Activated CD4-positive, alpha-beta T cell treated with anti-CD3 and anti-CD28 coated beads for 36 hours (primary cell): ENCODE data around the gene HLA-DMB. TPM values are rescaled to one million over a fixed set of nuclear protein-coding genes. Genes with fewer than 3 reads are reported as not detected.
A peak's percentile ranks its signal among the peaks of the same experiment; 100 is the strongest.

Source experiments
- ATAC-seq: fragments of 200-7000 bp; cut with Tn5 transposase; one replicate; pipeline ENCODE4 v1.10.0; 2021; ENCODE audit warnings: mild to moderate bottlenecking, moderate library complexity
- CTCF ChIA-PET: fragments of 350-600 bp; sonication (Branson Sonifier 250); formaldehyde crosslinking; loops from one replicate; lab custom pipeline; 2021; ENCODE audit warnings: antibody characterized with exemption; lab: Charles Lee
- POLR2A ChIA-PET: fragments of 350-600 bp; sonication (Branson Sonifier 250); formaldehyde crosslinking; loops from one replicate; lab custom pipeline; 2021; ENCODE audit warnings: antibody characterized with exemption, inconsistent platforms; lab: Charles Lee
- DNase-seq: peaks from one replicate; pipeline ENCODE4 v3.0.0-alpha.2; 2020
- H3K27ac Mint-ChIP-seq: one replicate; pipeline ENCODE4 v1.8.0; 2021; ENCODE audit warnings: mixed read lengths
- H3K27me3 Mint-ChIP-seq: one replicate; pipeline ENCODE4 v1.8.0; 2021; ENCODE audit warnings: mixed read lengths
- H3K36me3 Mint-ChIP-seq: one replicate; pipeline ENCODE4 v1.8.0; 2021; ENCODE audit warnings: low read depth, mixed read lengths
- H3K4me1 Mint-ChIP-seq: one replicate; pipeline ENCODE4 v1.8.0; 2021; ENCODE audit warnings: mixed read lengths
- H3K4me3 Mint-ChIP-seq: one replicate; pipeline ENCODE4 v1.8.0; 2021; ENCODE audit warnings: mild to moderate bottlenecking, moderate library complexity, mixed read lengths
- H3K9me3 Mint-ChIP-seq: one replicate; pipeline ENCODE4 v1.8.0; 2021; ENCODE audit warnings: low read depth, mixed read lengths
- intact Hi-C, 2 experiments: fragments of 100-400 bp; cut with DNase I in 1 of 2; cut with micrococcal nuclease in 1 of 2; formaldehyde crosslinking; loops; one replicate each; pipeline versions ENCODE4 v1.14.2 to v1.15.1; 2022 to 2024; cut with DNase I, micrococcal nuclease
- total RNA-seq, 2 experiments: library from RNA; stranded (reverse); gene quantifications; one replicate each; pipeline ENCODE4 v1.2.3, GENCODE V29; 2021

Gene HLA-DMB
- total RNA-seq, 2 experiments from 2014 or later, result 1.9 to 2.3 TPM

DNA sequence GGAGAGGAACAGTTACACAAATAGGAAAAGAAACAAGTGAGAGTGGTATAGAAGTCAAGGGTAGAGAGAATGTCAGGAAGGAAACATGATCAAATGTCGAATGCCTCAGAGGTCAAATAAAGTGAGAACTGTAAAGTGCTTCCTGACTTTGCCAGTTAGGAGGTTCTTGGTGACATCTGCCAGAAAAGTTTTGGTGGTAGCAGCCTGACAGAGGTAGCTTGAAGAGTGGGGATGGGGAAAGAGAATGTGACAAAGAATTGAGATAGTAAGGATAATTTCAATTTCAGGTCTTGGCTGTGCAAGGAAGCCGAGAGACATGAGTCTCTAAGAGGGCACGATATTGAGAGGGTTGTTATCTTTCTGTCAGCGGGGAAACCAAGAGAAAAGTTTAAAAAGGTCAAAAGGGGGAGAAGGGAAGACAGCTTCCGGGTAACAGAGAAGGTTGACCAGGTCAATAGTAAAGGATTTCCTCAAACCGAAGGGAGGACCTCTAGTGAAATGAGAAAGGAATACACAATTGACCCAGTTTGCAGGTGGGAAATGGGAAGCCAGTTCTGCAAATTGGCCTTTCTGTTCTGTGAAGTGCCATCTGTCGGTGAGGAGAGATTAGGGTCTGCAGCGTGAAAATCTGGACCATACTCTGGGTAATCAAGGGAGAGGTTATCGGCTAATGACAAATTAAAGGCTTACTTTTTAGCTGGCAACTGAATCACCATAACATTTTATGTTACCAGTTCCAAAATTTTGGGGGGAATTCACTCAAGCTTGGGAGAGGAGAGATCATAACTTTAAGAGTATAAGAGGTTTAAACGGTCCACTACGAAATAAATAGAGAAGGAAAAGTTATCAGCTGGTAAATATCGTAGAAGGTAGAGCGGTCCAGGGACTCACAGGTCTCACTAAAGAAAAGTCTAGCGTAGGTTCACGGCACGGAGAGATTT, 26.6 kb upstream of the HLA-DMB start:
- ChIA-PET CTCF (interaction anchor here (0.6 to 13.4 kb wide), 20 partner anchors 10 to 281 kb away, joined by 3 to 197 read pairs (median 4); partner anchors contain the start of genes HLA-DMA, HLA-DMB and TAP2), POLR2A (interaction anchor here (0.6 to 7.6 kb wide), 6 partner anchors 11 to 818 kb away, joined by 3 to 71 read pairs (median 4); partner anchors contain the start of gene HLA-DMB)
- intact Hi-C loops, result loop anchor here (1.0 to 5.0 kb wide), 13 partner anchors 14 to 424 kb away; partner anchors contain the start of genes HLA-DMA (in 2 of the 2), HLA-DMB (in 2 of the 2), KIFC1 (in 1 of the 2) and PSMB9 (in 1 of the 2)
- Mint-ChIP-seq H3K9me3 (no peaks in the 10 kb centered on the region), H3K4me1 (peaks cover 36% of the 10 kb centered on the region), H3K27ac (peak overlapping the region; percentile 97), H3K36me3 (peaks cover 32% of the 10 kb centered on the region), H3K4me3 (peak overlapping the region; percentile 98), H3K27me3 (no peaks in the 10 kb centered on the region)
- DNase-seq (peak; percentile 51), ATAC-seq (no peak)

DNA sequence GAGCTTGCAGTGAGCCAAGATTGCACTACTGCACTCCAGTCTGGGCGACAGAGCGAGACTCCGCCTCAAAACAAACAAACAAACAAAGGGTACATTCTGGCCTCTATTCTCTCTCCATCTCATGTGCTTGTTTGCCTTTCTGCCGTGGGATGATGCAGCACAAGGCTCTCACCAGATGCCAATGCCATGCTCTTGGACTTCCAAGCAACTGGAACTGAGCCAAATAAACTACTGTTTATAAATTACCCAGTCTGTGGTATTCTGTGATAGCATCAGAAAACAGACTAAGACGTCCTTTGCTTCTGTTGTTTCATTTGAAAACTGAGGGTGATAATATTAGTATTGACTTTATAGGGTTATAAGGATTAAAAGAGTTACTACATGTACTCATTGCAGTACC, 23.9 kb upstream of the HLA-DMB start:
- no peak overlapping the region for H3K4me3 Mint-ChIP-seq
- ChIA-PET POLR2A (no interaction called here), CTCF (interaction anchor here (1.2 to 12.6 kb wide), 6 partner anchors 11 to 93 kb away, joined by 3 to 172 read pairs (median 14); partner anchors contain the start of gene HLA-DMA)
- intact Hi-C loops, result loop anchor here (5.0 kb wide), 1 partner anchor 32 kb away; no protein-coding TSS in a partner anchor
- H3K4me1 Mint-ChIP-seq, result peaks cover 49% of the 10 kb centered on the region
- no peaks in the 10 kb centered on the region for H3K27me3 Mint-ChIP-seq
- ATAC-seq, result no peak
- peak overlapping the region; percentile 44 for H3K27ac Mint-ChIP-seq
- peaks cover 11% of the 10 kb centered on the region for H3K36me3 Mint-ChIP-seq
- DNase-seq, result no peak
- H3K9me3 Mint-ChIP-seq, result no peaks in the 10 kb centered on the region

DNA sequence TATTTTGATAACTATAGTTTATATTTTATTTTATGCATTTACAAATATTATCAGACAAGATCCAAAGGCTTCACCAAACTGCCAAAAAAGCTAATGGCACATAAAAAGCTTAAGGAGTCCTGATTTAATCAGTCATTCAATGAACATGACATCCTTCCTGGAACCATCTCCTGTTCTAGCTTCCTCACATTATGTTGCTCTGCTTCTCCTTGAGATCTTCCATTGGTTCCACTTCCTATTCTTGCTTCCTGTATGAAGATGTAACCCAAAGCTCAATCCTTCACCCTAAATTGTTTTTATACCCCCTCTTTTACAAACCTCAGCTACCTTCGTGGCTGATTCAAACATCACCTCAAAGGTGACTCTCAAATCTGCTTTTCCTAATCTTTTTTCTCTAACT, 23.0 kb upstream of the HLA-DMB start:
- POLR2A ChIA-PET, result interaction anchor here (0.6 to 1.1 kb wide), 2 partner anchors 8 kb away, joined by 3 to 4 read pairs; no protein-coding TSS in a partner anchor
- H3K9me3 Mint-ChIP-seq, result no peaks in the 10 kb centered on the region
- intact Hi-C loops, result no loop called here
- no peak for DNase-seq
- H3K4me1 Mint-ChIP-seq, result peaks cover 51% of the 10 kb centered on the region
- peaks cover 7% of the 10 kb centered on the region for H3K36me3 Mint-ChIP-seq
- H3K4me3 Mint-ChIP-seq, result no peak overlapping the region
- ATAC-seq, result no peak
- H3K27ac Mint-ChIP-seq, result no peak overlapping the region
- H3K27me3 Mint-ChIP-seq, result no peaks in the 10 kb centered on the region
- CTCF ChIA-PET, result interaction anchor here (0.7 to 4.1 kb wide), 8 partner anchors 10 to 1134 kb away, joined by 3 to 49 read pairs (median 5); partner anchors contain the start of gene HLA-DMA

DNA sequence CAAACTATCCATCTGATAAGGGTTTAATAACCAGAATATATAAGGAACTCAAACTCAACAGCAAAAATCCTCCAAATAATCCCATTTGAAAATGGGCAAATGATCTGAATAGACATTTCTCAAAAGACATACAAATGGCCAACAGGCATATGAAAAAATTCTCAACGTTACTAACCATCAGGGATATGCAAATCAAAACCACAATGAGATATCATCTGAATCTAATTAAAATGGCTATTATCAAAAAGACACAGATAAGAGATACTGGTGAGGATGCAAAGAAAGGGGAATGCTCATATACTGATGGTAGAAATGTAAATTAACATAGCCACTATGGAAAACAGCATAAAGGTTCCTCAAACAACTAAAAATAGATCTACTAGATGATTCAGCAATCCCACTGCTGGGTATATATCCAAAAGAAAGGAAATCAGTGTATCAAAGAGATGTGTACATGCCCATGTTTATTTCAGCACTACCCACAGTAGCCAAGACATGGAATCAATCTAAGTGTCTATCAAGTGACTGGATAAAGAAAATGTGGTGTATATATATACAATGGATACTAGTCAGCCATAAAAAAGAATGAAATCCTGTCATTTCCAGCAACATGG, 21.5 kb upstream of the HLA-DMB start:
- Mint-ChIP-seq H3K36me3 (peaks cover 7% of the 10 kb centered on the region), H3K4me1 (peaks cover 50% of the 10 kb centered on the region), H3K27me3 (no peaks in the 10 kb centered on the region), H3K27ac (no peak overlapping the region), H3K4me3 (no peak overlapping the region), H3K9me3 (no peaks in the 10 kb centered on the region)
- intact Hi-C loops, result no loop called here
- no peak for DNase-seq
- ChIA-PET CTCF (interaction anchor here (0.6 to 4.1 kb wide), 10 partner anchors 9 to 124 kb away, joined by 3 to 49 read pairs (median 4); partner anchors contain the start of genes HLA-DMA and TAP2), POLR2A (interaction anchor here (0.6 kb wide), 1 partner anchor 21 kb away, joined by 3 read pairs; no protein-coding TSS in a partner anchor)
- no peak for ATAC-seq

DNA sequence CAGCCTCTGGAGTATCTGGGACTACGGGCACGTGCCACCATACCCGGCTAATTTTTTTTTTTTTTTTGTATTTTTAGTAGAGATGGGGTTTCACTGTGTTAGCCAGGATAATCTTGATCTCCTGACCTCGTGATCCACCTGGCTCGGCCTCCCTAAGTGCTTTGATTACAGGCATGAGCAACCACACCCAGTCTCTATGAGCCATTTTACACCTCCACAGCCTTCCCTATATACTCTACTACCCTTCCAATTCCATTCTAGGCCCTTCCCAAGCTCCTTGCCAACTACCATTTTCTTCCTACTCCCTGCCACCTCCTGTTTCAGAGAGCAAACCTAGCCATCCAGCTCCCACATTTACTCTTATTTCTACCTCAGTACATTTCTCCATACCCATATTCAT, 19.7 kb upstream of the HLA-DMB start:
- ChIA-PET CTCF (interaction anchor here (1.4 kb wide), 1 partner anchor 13 kb away, joined by 3 read pairs; no protein-coding TSS in a partner anchor), POLR2A (no interaction called here)
- Mint-ChIP-seq H3K36me3 (peaks cover 7% of the 10 kb centered on the region), H3K4me1 (peaks cover 37% of the 10 kb centered on the region), H3K27me3 (no peaks in the 10 kb centered on the region), H3K27ac (no peak overlapping the region), H3K9me3 (no peaks in the 10 kb centered on the region), H3K4me3 (no peak overlapping the region)
- DNase-seq (no peak), ATAC-seq (no peak)
- intact Hi-C loops, result no loop called here

DNA sequence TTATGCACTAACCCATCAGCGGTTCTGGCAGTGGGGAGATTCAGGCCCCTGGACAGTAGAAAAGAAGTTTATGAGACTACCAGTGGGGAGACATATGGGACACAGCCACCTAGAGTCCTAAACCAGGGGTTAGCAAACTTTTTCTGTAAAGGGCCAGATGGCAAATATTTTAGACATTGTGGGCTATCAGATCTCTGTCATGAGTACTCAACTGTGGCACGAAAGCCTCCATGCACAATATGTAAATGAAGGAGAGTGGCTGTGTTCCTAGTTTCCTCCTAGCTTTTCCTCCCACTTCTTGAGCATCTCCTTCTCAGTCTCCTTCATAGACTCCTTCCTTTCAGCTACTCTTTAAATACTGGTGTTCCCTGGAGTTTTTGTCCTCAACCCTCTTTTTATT, 15.3 kb upstream of the HLA-DMB start:
- Mint-ChIP-seq H3K36me3 (no peaks in the 10 kb centered on the region), H3K27ac (no peak overlapping the region), H3K9me3 (no peaks in the 10 kb centered on the region), H3K4me1 (peaks cover 41% of the 10 kb centered on the region), H3K27me3 (no peaks in the 10 kb centered on the region), H3K4me3 (no peak overlapping the region)
- no peak for ATAC-seq
- intact Hi-C loops, result no loop called here
- DNase-seq, result no peak
- ChIA-PET CTCF (interaction anchor here (0.6 to 10.4 kb wide), 10 partner anchors 9 to 168 kb away, joined by 3 to 197 read pairs (median 4); partner anchors contain the start of genes BRD2, HLA-DMB and TAP1), POLR2A (interaction anchor here (0.6 to 4.2 kb wide), 3 partner anchors 8 to 111 kb away, joined by 3 to 83 read pairs (median 6); no protein-coding TSS in a partner anchor)

DNA sequence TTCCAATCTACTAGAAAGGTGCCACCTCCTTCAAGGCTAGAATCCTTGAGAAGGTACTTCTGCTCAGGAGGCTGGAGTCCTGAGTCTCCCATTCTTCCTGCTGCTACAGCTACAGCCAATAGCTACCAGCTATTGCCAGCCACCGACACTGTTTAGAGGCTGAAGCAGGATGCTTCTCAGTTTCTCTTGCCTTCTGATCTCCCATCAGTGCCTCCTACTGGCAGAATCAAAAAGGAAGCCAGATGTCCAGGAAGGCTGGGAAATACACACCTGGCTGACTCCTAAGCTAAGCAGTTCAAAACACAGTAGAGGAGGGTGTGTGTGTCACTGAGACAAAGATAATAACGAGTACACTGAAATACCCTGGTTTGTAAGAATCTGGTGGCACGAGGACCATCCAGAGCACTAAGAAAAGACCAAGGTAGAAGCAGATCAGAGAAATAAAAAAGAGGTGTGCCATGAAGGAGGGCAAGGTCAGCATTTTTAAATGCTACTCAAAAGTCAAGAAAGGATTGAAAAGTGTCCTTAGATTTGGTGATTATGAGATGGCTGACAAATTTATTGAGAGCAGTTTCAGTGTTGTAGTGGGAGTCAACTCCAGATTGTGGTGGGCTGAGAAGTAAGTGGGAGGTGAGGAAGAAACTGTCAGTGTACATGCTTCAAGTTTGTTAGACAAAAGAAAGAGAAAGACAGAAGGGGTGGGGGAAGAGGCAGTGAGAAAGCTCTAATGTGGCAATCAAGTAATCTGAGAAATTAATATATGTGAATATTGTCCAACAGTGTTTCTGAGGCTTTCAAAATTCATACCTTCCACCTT, 14.4 kb upstream of the HLA-DMB start:
- POLR2A ChIA-PET, result interaction anchor here (0.6 to 4.2 kb wide), 5 partner anchors 14 to 55 kb away, joined by 3 to 83 read pairs (median 8); no protein-coding TSS in a partner anchor
- Mint-ChIP-seq H3K27me3 (no peaks in the 10 kb centered on the region), H3K36me3 (no peaks in the 10 kb centered on the region), H3K27ac (peak overlapping the region; percentile 7), H3K4me1 (peaks cover 41% of the 10 kb centered on the region), H3K9me3 (no peaks in the 10 kb centered on the region), H3K4me3 (no peak overlapping the region)
- ATAC-seq (peak; percentile 31), DNase-seq (peak; percentile 55)
- intact Hi-C loops, result no loop called here
- CTCF ChIA-PET, result interaction anchor here (0.6 to 10.4 kb wide), 20 partner anchors 8 to 268 kb away, joined by 3 to 197 read pairs (median 10); partner anchors contain the start of genes BRD2, HLA-DMB, PSMB9 and TAP1

DNA sequence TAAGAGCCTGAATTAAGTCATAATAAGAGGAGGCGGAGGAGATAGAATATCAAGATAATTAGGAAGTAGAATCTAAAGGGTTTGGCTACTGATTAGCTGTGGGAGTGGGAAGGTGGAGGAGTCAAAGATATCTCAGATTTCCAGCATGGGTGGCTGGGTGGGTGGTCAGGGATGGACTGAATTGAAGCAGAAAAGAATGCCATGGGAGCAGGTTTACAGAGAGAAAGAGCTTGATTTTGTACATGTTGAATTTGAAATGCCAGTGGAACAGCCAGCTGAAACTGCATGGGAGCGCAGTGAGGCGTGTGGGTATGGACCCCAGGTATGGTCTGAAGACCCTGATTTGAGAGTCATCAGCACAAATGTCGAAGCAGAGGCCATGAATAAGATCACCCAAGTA, 13.4 kb upstream of the HLA-DMB start:
- intact Hi-C loops, result no loop called here
- ATAC-seq (no peak), DNase-seq (no peak)
- peaks cover 46% of the 10 kb centered on the region for H3K4me1 Mint-ChIP-seq
- H3K4me3 Mint-ChIP-seq, result no peak overlapping the region
- no peak overlapping the region for H3K27ac Mint-ChIP-seq
- CTCF ChIA-PET, result interaction anchor here (0.6 to 10.4 kb wide), 25 partner anchors 9 to 267 kb away, joined by 3 to 197 read pairs (median 8); partner anchors contain the start of genes BRD2, HLA-DMB, PSMB9 and TAP1
- H3K9me3 Mint-ChIP-seq, result no peaks in the 10 kb centered on the region
- POLR2A ChIA-PET, result interaction anchor here (0.6 to 4.2 kb wide), 4 partner anchors 13 to 56 kb away, joined by 3 to 83 read pairs (median 13); no protein-coding TSS in a partner anchor
- no peaks in the 10 kb centered on the region for H3K27me3 Mint-ChIP-seq
- no peaks in the 10 kb centered on the region for H3K36me3 Mint-ChIP-seq

DNA sequence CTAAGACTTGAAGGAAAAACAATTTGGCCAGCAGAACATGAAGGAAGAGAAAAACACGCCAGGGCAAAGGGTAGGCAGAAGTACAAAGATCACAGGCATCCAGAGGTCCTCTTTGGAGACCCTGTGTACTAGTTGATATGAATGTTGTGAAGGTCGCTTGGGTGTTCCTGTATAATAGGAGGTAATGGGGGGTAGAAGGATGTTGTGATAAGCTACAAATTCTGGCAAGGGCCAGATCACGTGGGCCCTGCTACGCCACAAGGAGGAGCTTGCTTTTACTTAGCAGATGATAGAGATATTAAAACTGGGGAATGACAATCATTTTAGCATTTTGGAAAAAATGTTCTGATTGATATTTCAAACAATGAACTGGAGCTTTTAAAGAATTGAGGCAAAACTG, 12.9 kb upstream of the HLA-DMB start:
- Mint-ChIP-seq H3K4me1 (peaks cover 50% of the 10 kb centered on the region), H3K9me3 (no peaks in the 10 kb centered on the region), H3K27me3 (no peaks in the 10 kb centered on the region), H3K36me3 (no peaks in the 10 kb centered on the region), H3K27ac (no peak overlapping the region), H3K4me3 (no peak overlapping the region)
- POLR2A ChIA-PET, result interaction anchor here (0.8 to 4.2 kb wide), 4 partner anchors 19 to 77 kb away, joined by 3 to 83 read pairs (median 8); no protein-coding TSS in a partner anchor
- DNase-seq (no peak), ATAC-seq (no peak)
- intact Hi-C loops, result loop anchor here (1.0 to 2.0 kb wide), 8 partner anchors 12 to 69 kb away; partner anchors contain the start of genes BRD2 (in 1 of the 2) and HLA-DMB (in 1 of the 2)
- CTCF ChIA-PET, result interaction anchor here (0.6 to 10.4 kb wide), 33 partner anchors 9 to 357 kb away, joined by 3 to 197 read pairs (median 7); partner anchors contain the start of genes BRD2, HLA-DMB, PSMB9 and TAP1
